Measurements from ENCODE around the gene RHOG.

DNA sequence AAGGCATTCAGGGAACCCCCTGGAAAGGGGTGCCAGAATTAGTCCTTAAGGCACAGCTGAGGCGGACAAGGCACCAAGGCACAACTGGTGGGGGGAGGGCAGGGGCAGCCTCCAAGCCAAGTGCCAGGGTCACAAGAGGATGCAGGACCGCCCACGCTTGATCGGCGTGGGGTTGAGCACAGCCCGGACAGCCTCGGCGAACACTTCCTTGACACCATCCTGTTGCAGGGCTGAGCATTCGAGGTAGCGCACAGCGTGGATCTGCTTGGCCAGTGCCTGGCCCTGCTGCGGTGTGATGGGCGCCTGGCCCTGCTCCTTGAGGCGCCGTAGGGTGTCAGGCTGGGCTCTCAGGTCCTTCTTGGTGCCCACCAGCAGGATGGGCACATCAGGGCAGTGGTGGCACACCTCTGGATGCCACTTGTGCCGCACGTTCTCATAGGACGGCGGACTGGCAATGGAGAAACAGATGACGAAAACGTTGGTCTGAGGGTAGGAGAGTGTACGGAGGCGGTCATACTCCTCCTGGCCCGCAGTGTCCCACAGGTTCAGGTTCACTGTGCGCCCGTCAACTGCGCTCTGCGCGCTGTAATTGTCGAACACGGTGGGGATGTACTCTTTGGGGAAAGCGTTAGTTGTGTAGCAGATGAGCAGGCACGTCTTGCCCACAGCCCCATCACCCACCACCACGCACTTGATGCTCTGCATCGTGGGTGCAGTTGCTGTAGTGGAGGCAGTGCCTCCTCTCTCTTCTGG is 13.1 kb downstream of the RHOG start:
- TF ChIP-seq CTCF (IDR thresholded peaks at IDR 0.05) (no peak), ZNF317 (CRISPR knock-in tag; IDR thresholded peaks at IDR 0.05; ENCODE audit: borderline replicate concordance, low read depth) (no peak), JUN (CRISPR knock-in tag; IDR thresholded peaks at IDR 0.05) (no peak), EMX1 (CRISPR knock-in tag; IDR thresholded peaks at IDR 0.05) (no peak), IRF2 (CRISPR knock-in tag; IDR thresholded peaks at IDR 0.05; ENCODE audit: borderline replicate concordance, low read depth) (no peak), USF1 (CRISPR knock-in tag; IDR thresholded peaks at IDR 0.05) (no peak), KAT7 (CRISPR knock-in tag; IDR thresholded peaks at IDR 0.05; ENCODE audit: borderline replicate concordance) (no peak)
- TF ChIP-seq, protein P1, sequence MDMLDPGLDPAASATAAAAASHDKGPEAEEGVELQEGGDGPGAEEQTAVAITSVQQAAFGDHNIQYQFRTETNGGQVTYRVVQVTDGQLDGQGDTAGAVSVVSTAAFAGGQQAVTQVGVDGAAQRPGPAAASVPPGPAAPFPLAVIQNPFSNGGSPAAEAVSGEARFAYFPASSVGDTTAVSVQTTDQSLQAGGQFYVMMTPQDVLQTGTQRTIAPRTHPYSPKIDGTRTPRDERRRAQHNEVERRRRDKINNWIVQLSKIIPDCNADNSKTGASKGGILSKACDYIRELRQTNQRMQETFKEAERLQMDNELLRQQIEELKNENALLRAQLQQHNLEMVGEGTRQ (CRISPR knock-in tag; IDR thresholded peaks at IDR 0.05), result no peak
